ENCODE results near the gene UQCRC2.

Gene UQCRC2

GRCh38 chr16:21952793-21953540 lies at the start of gene UQCRC2 (continued):
- no peak for TF ChIP-seq ZNF701 (tag by site-specific recombination; IDR thresholded peaks at IDR 0.05)
- no peak for TF ChIP-seq ZNF280D (tag by site-specific recombination; IDR thresholded peaks at IDR 0.05)
- no peak for TF ChIP-seq ZFP37 (tag by site-specific recombination; IDR thresholded peaks at IDR 0.05)
- TF ChIP-seq ZNF670 (tag by site-specific recombination; IDR thresholded peaks at IDR 0.05; ENCODE audit: low read depth), result no peak
- peak; percentile 85 for TF ChIP-seq ZBTB20 (tag by site-specific recombination; IDR thresholded peaks at IDR 0.05)
- no peak for TF ChIP-seq ZNF561 (tag by site-specific recombination; IDR thresholded peaks at IDR 0.05; ENCODE audit: borderline replicate concordance)
- TF ChIP-seq KLF7 (tag by site-specific recombination; IDR thresholded peaks at IDR 0.05; ENCODE audit: borderline replicate concordance), result no peak
- no peak for TF ChIP-seq ZNF544 (tag by site-specific recombination; IDR thresholded peaks at IDR 0.05)
- 0 out of 2 replicates have a peak, but pooled peaks have one; percentile 20 for TF ChIP-seq ZNF623 (tag by site-specific recombination; IDR thresholded peaks at IDR 0.05)
- no peak for TF ChIP-seq WT1 (tag by site-specific recombination; IDR thresholded peaks at IDR 0.05)
- TF ChIP-seq, protein P1, sequence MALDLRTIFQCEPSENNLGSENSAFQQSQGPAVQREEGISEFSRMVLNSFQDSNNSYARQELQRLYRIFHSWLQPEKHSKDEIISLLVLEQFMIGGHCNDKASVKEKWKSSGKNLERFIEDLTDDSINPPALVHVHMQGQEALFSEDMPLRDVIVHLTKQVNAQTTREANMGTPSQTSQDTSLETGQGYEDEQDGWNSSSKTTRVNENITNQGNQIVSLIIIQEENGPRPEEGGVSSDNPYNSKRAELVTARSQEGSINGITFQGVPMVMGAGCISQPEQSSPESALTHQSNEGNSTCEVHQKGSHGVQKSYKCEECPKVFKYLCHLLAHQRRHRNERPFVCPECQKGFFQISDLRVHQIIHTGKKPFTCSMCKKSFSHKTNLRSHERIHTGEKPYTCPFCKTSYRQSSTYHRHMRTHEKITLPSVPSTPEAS (tag by site-specific recombination; IDR thresholded peaks at IDR 0.05), result no peak
- TF ChIP-seq ZNF202 (tag by site-specific recombination; IDR thresholded peaks at IDR 0.05; ENCODE audit: borderline replicate concordance), result no peak
- peak; percentile 25; the same call in 1 of the 2 replicates for TF ChIP-seq KLF16 (tag by site-specific recombination; IDR thresholded peaks at IDR 0.05)
- TF ChIP-seq ZNF560 (tag by site-specific recombination; IDR thresholded peaks at IDR 0.05; ENCODE audit: borderline replicate concordance), result no peak
- TF ChIP-seq ZNF501 (tag by site-specific recombination; IDR thresholded peaks at IDR 0.05), result no peak; the same call in 1 of the 2 replicates
- TF ChIP-seq, protein P2, sequence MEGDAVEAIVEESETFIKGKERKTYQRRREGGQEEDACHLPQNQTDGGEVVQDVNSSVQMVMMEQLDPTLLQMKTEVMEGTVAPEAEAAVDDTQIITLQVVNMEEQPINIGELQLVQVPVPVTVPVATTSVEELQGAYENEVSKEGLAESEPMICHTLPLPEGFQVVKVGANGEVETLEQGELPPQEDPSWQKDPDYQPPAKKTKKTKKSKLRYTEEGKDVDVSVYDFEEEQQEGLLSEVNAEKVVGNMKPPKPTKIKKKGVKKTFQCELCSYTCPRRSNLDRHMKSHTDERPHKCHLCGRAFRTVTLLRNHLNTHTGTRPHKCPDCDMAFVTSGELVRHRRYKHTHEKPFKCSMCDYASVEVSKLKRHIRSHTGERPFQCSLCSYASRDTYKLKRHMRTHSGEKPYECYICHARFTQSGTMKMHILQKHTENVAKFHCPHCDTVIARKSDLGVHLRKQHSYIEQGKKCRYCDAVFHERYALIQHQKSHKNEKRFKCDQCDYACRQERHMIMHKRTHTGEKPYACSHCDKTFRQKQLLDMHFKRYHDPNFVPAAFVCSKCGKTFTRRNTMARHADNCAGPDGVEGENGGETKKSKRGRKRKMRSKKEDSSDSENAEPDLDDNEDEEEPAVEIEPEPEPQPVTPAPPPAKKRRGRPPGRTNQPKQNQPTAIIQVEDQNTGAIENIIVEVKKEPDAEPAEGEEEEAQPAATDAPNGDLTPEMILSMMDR (tag by site-specific recombination; IDR thresholded peaks at IDR 0.05), result no peak
- TF ChIP-seq PATZ1 (tag by site-specific recombination; IDR thresholded peaks at IDR 0.05), result 0 out of 2 replicates have a peak, but pooled peaks have one; percentile 42
- no peak for TF ChIP-seq ZNF184 (tag by site-specific recombination; IDR thresholded peaks at IDR 0.05)
- TF ChIP-seq KLF1 (tag by site-specific recombination; IDR thresholded peaks at IDR 0.05), result no peak
- no peak for TF ChIP-seq TRIM28 (IDR thresholded peaks at IDR 0.05; ENCODE audit: borderline replicate concordance, low read length)
- no peak for TF ChIP-seq MEIS1 (CRISPR knock-in tag; IDR thresholded peaks at IDR 0.05; ENCODE audit: borderline replicate concordance)
- no peak for TF ChIP-seq BCL6B (tag by site-specific recombination; IDR thresholded peaks at IDR 0.05)
- no peak for TF ChIP-seq GLIS2 (tag by site-specific recombination; IDR thresholded peaks at IDR 0.05)
- peak; percentile 31; the same call in 1 of the 2 replicates for TF ChIP-seq IKZF3 (tag by site-specific recombination; IDR thresholded peaks at IDR 0.05)
- TF ChIP-seq ZFP69B (tag by site-specific recombination; IDR thresholded peaks at IDR 0.05), result peak; percentile 97
- no peak for TF ChIP-seq ZNF138 (tag by site-specific recombination; IDR thresholded peaks at IDR 0.05; ENCODE audit: borderline replicate concordance)
- no peak for TF ChIP-seq ZNF645 (tag by site-specific recombination; IDR thresholded peaks at IDR 0.05)
- TF ChIP-seq MZF1 (tag by site-specific recombination; IDR thresholded peaks at IDR 0.05; ENCODE audit: borderline replicate concordance), result 0 out of 2 replicates have a peak, but pooled peaks have one; percentile 11
